HepG2 (cell line): ENCODE measurements around the gene SECTM1. TPM values are rescaled to one million over a fixed set of nuclear protein-coding genes. Genes with fewer than 3 reads are reported as not detected.

Source experiments
- ATF7 ChIP-seq, 2 experiments: fragments of 450-650 bp in 1 of 2; sonication (generic) in 1 of 2; formaldehyde crosslinking in 1 of 2; IDR thresholded peaks; 2 replicates each; pipeline versions ENCODE4 v1.4.0 to v1.6.1; 2016 to 2020; ENCODE audit warnings: antibody characterized with exemption in 1 of 2, mild to moderate bottlenecking in 1 of 2, missing genetic modification reagents in 1 of 2
- ATF7-NPFF ChIP-seq: sonication (generic); formaldehyde crosslinking; IDR thresholded peaks from 2 replicates; pipeline ENCODE4 v1.8.1; 2023; ENCODE audit warnings: mild to moderate bottlenecking, low read depth, missing genetic modification reagents, moderate library complexity
- GFI1 ChIP-seq: sonication (generic); formaldehyde crosslinking; IDR thresholded peaks from 2 replicates; pipeline ENCODE4 v1.5.0; 2020; ENCODE audit warnings: missing genetic modification reagents, mild to moderate bottlenecking, borderline replicate concordance
- NONO ChIP-seq, 2 experiments: fragments of 450-650 bp in 1 of 2; sonication (generic) in 1 of 2; formaldehyde crosslinking in 1 of 2; IDR thresholded peaks in 1 of 2; conservative IDR thresholded peaks in 1 of 2; 2 replicates each; pipeline versions ENCODE4 v1.6.1 to v1.8.0; 2017 to 2022; ENCODE audit warnings: mild to moderate bottlenecking in 1 of 2, missing genetic modification reagents in 1 of 2, moderate library complexity in 1 of 2
- PHB2 ChIP-seq: fragments of 450-650 bp; IDR thresholded peaks from 2 replicates; pipeline ENCODE4 v1.6.1; 2018; ENCODE audit not compliant: partially characterized antibody
- RAD21 ChIP-seq: fragments of 450-650 bp; formaldehyde crosslinking; IDR thresholded peaks from 2 replicates; pipeline ENCODE4 v1.5.0; 2020; ENCODE audit warnings: mild to moderate bottlenecking
- SAFB2 ChIP-seq: sonication (generic); formaldehyde crosslinking; IDR thresholded peaks from 2 replicates; pipeline ENCODE4 v1.5.1; 2020; ENCODE audit warnings: missing genetic modification reagents, low read depth, mild to moderate bottlenecking, borderline replicate concordance
- SMARCC2 ChIP-seq: fragments of 450-650 bp; IDR thresholded peaks from 2 replicates; pipeline ENCODE4 v1.6.1; 2017; ENCODE audit warnings: antibody characterized with exemption, mild to moderate bottlenecking
- SMARCE1 ChIP-seq: fragments of 450-650 bp; IDR thresholded peaks from 2 replicates; pipeline ENCODE4 v1.6.1; 2017; ENCODE audit warnings: borderline replicate concordance
- ZNF333 ChIP-seq: sonication (generic); formaldehyde crosslinking; IDR thresholded peaks from 2 replicates; pipeline ENCODE4 v1.4.0; 2020; ENCODE audit warnings: mild to moderate bottlenecking, missing genetic modification reagents, borderline replicate concordance
- ZNF335 ChIP-seq: sonication (generic); formaldehyde crosslinking; IDR thresholded peaks from 2 replicates; pipeline ENCODE4 v1.4.0; 2020; ENCODE audit warnings: missing genetic modification reagents
- ZNF33A ChIP-seq: sonication (generic); formaldehyde crosslinking; IDR thresholded peaks from 2 replicates; pipeline ENCODE4 v1.5.1; 2020; ENCODE audit warnings: missing genetic modification reagents, mild to moderate bottlenecking, moderate library complexity, borderline replicate concordance
- ZNF775 ChIP-seq: sonication (generic); formaldehyde crosslinking; IDR thresholded peaks from 2 replicates; pipeline ENCODE4 v1.4.0; 2020; ENCODE audit warnings: missing genetic modification reagents, mild to moderate bottlenecking, moderate library complexity, borderline replicate concordance
- polyA plus RNA-seq, 8 experiments: library from polyadenylated mRNA; depleted of rRNA in 3 of 8; stranded (reverse) in 7 of 8; unstranded in 1 of 8; fragments of >200 nt; fragmentation: Illumina TruSeq in 4 of 8; extraction: Trizol in 4 of 8; gene quantifications; 2 replicates each; pipeline versions ENCODE4 v1.2.1 to v1.2.3, GENCODE V29; 2011 to 2016; ENCODE audit warnings: low read depth in 4 of 8, missing spikeins in 1 of 8, mixed read lengths in 1 of 8; ENCODE audit not compliant: insufficient read depth in 1 of 8
- total RNA-seq, 5 experiments: library from RNA; depleted of rRNA; stranded (reverse); fragments of >200 nt; fragmentation: Illumina TruSeq; extraction: Trizol; gene quantifications; 2 replicates each; pipeline ENCODE4 v1.2.3, GENCODE V29; 2016; ENCODE audit warnings: low read depth in 1 of 5
- TF ChIP-seq, protein P1 (sequence below): sonication (generic); formaldehyde crosslinking; IDR thresholded peaks from 2 replicates; pipeline ENCODE4 v1.4.0; 2020; ENCODE audit warnings: missing genetic modification reagents
- TF ChIP-seq, protein P2 (sequence below), 2 experiments: sonication (generic) in 1 of 2; formaldehyde crosslinking in 1 of 2; IDR thresholded peaks; 2 replicates each; pipeline versions ENCODE4 v1.5.1 to v1.6.1; 2011 to 2020; ENCODE audit warnings: borderline replicate concordance in 1 of 2, low read depth in 1 of 2, low read length in 1 of 2, mild to moderate bottlenecking in 1 of 2, missing genetic modification reagents in 1 of 2, moderate library complexity in 1 of 2
- TF ChIP-seq, protein P3 (sequence below): sonication (generic); formaldehyde crosslinking; IDR thresholded peaks from 2 replicates; pipeline ENCODE4 v1.5.0; 2020; ENCODE audit warnings: missing genetic modification reagents

The SECTM1 gene
- total and polyA plus RNA-seq, 2 of the 13 experiments (the other 11 are each of a cell fraction or from before 2014, with no cell fraction given) = 3.5 to 5.3 TPM

DNA sequence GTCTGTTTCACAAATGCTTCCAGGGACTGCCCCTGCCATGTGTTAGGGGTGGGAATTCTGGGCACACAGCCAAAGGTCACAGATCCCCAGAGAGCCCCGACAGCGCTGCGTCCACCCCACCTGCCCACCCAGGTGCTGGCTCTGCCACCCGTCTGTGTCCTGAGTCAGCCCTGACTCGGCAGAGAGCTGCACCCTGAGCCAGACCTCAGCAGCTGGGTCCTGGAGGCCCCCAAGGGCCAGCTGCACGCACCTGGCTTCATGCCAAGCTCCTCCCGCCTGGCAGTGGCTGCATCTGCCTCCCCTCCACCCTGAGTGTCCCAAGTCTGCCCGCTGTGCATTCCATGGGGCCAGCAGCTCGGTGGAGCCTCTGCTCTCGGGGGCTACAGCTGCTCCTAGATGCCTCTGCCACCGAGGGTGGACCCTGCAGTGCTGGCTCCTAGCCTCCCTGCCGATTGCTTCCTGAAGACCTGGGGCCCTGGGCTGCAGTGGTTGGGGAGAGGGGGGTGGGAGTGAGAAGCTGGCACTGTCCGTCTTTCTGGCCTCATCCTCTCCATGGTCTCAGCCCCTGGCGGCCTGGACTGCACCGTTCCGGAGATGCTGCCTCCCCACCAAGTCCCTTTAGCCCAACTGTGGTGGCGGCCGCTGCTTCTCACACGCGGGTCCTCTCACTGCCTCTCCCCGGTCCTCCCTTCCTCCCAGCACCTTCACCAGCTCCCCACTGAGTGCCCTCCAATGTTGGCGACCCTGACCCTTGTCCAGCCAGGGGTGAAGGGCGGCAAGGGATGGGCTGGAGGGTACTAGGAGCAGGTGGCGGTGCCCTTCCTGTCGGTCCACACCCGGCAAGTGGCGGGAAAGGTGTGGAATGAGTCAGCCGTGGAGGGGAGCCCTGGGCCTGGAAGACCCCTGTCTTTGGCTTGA, 3.0 kb downstream of the SECTM1 start (continued):
- TF ChIP-seq, protein P1, sequence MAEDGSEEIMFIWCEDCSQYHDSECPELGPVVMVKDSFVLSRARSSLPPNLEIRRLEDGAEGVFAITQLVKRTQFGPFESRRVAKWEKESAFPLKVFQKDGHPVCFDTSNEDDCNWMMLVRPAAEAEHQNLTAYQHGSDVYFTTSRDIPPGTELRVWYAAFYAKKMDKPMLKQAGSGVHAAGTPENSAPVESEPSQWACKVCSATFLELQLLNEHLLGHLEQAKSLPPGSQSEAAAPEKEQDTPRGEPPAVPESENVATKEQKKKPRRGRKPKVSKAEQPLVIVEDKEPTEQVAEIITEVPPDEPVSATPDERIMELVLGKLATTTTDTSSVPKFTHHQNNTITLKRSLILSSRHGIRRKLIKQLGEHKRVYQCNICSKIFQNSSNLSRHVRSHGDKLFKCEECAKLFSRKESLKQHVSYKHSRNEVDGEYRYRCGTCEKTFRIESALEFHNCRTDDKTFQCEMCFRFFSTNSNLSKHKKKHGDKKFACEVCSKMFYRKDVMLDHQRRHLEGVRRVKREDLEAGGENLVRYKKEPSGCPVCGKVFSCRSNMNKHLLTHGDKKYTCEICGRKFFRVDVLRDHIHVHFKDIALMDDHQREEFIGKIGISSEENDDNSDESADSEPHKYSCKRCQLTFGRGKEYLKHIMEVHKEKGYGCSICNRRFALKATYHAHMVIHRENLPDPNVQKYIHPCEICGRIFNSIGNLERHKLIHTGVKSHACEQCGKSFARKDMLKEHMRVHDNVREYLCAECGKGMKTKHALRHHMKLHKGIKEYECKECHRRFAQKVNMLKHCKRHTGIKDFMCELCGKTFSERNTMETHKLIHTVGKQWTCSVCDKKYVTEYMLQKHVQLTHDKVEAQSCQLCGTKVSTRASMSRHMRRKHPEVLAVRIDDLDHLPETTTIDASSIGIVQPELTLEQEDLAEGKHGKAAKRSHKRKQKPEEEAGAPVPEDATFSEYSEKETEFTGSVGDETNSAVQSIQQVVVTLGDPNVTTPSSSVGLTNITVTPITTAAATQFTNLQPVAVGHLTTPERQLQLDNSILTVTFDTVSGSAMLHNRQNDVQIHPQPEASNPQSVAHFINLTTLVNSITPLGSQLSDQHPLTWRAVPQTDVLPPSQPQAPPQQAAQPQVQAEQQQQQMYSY (CRISPR knock-in tag) = no peak
- TF ChIP-seq, protein P2, sequence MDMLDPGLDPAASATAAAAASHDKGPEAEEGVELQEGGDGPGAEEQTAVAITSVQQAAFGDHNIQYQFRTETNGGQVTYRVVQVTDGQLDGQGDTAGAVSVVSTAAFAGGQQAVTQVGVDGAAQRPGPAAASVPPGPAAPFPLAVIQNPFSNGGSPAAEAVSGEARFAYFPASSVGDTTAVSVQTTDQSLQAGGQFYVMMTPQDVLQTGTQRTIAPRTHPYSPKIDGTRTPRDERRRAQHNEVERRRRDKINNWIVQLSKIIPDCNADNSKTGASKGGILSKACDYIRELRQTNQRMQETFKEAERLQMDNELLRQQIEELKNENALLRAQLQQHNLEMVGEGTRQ (IDR thresholded peaks at IDR 0.05; ENCODE audit: low read depth, low read length) = no peak
- TF ChIP-seq, protein P2 (CRISPR knock-in tag; IDR thresholded peaks at IDR 0.05; ENCODE audit: borderline replicate concordance) = no peak; the same call in 1 of the 2 replicates
- no peak for TF ChIP-seq ATF7-NPFF (CRISPR knock-in tag)
- no peak for TF ChIP-seq PHB2
- no peak for TF ChIP-seq NONO (IDR thresholded peaks at IDR 0.05)
- TF ChIP-seq NONO (CRISPR knock-in tag; conservative IDR thresholded peaks at IDR 0.05) = peak; percentile 86
- TF ChIP-seq GFI1 (CRISPR knock-in tag) = 0 out of 2 replicates have a peak, but pooled peaks have one; percentile 52
- no peak for TF ChIP-seq SMARCE1
- TF ChIP-seq SMARCC2 = no peak
- TF ChIP-seq ZNF335 (CRISPR knock-in tag) = peak; percentile 70; the same call in 1 of the 2 replicates
- TF ChIP-seq ZNF333 = 0 out of 2 replicates have a peak, but pooled peaks have one; percentile 14
- TF ChIP-seq ZNF33A (CRISPR knock-in tag) = no peak
- no peak for TF ChIP-seq ZNF775
- peak; percentile 29 for TF ChIP-seq RAD21
- TF ChIP-seq, protein P3, sequence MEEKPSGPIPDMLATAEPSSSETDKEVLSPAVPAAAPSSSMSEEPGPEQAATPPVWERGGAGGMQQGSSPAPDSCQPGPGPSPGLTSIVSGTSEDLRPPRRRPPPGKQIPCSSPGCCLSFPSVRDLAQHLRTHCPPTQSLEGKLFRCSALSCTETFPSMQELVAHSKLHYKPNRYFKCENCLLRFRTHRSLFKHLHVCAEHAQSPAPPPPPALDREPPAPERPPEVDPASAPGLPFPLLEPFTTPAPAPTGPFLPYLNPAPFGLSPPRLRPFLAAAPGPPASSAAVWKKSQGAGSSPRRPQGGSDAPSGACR (CRISPR knock-in tag) = no peak; the same call in 1 of the 2 replicates
- TF ChIP-seq SAFB2 = no peak
- TF ChIP-seq ATF7 (IDR thresholded peaks at IDR 0.05) = no peak
- no peak; the same call in 1 of the 2 replicates for TF ChIP-seq ATF7 (CRISPR knock-in tag; IDR thresholded peaks at IDR 0.05)
